Transverse colon (tissue), 4 donors: Measurements from ENCODE around the gene FAM117B. TPM values are rescaled to one million over a fixed set of nuclear protein-coding genes. Genes with fewer than 3 reads are reported as not detected.

ENCODE experiments used
- DNase-seq: peaks from one replicate; pipeline ENCODE4 v3.0.0-alpha.2; 2019
- H3K27ac ChIP-seq, 4 donors: fragments of 200-600 bp; sonication (generic); 2 replicates each; pipeline ENCODE4 v1.5.1; 2016 to 2018; ENCODE audit warnings: inconsistent platforms in 4 of 4
- H3K27me3 ChIP-seq: fragments of 200-600 bp; sonication (generic); 2 replicates; pipeline ENCODE4 v1.5.1; 2017; ENCODE audit warnings: inconsistent platforms
- H3K36me3 ChIP-seq, 4 donors: fragments of 200-600 bp; sonication (generic); 2 replicates each; pipeline ENCODE4 v1.5.1; 2017 to 2019; ENCODE audit warnings: inconsistent platforms in 4 of 4
- H3K4me1 ChIP-seq, 4 donors: fragments of 200-600 bp; sonication (generic); 2 replicates each; pipeline ENCODE4 v1.5.1; 2017 to 2020; ENCODE audit warnings: inconsistent platforms in 4 of 4
- H3K4me3 ChIP-seq, 4 donors: fragments of 200-600 bp; sonication (generic); 1 replicate in 1 of 4; 2 replicates in 3 of 4; pipeline versions ENCODE4 v1.5.1 to v1.6.1; 2017 to 2019; ENCODE audit warnings: inconsistent platforms in 4 of 4
- H3K9me3 ChIP-seq, 2 donors: fragments of 200-600 bp; sonication (generic); 2 replicates each; pipeline ENCODE4 v1.5.1; 2017 to 2019; ENCODE audit warnings: inconsistent platforms in 2 of 2
- EP300 ChIP-seq: sonication (generic); formaldehyde crosslinking; IDR thresholded peaks from one replicate; pipeline ENCODE4 v1.6.1; 2017; ENCODE audit warnings: antibody characterized with exemption, low read depth
- POLR2A ChIP-seq: fragments of 450-650 bp; IDR thresholded peaks from one replicate; pipeline ENCODE4 v1.6.1; 2016; ENCODE audit warnings: antibody characterized with exemption, mild to moderate bottlenecking, moderate library complexity
- POLR2AphosphoS5 ChIP-seq, 3 donors: sonication (generic); formaldehyde crosslinking; IDR thresholded peaks; one replicate each; pipeline ENCODE4 v1.6.1; 2016; ENCODE audit warnings: antibody characterized with exemption in 3 of 3
- WGBS, 2 donors: methylation state at CpG; one replicate each; pipeline ENCODE4 v1.1.5; 2018; ENCODE audit warnings: low coverage in 1 of 2; 5-methylcytosine and 5-hydroxymethylcytosine counted together
- in situ Hi-C, 4 donors: fragments of 200-750 bp; cut with MboI; loops; one replicate each; pipeline versions ENCODE4 v1.15.0 to v1.15.1; 2017; ENCODE audit warnings: low sequenced_read_pairs in 3 of 4, low pct_ligation_motif_present in 1 of 4, low pct_unique_long_range_greater_than_20kb in 1 of 4
- intact Hi-C: fragments of 100-400 bp; cut with DNase I; formaldehyde crosslinking; loops from one replicate; pipeline ENCODE4 v1.15.1; 2023; ENCODE audit warnings: low total_unique reads
- total RNA-seq, 4 donors: library from RNA; depleted of rRNA; stranded (reverse); fragments of >200 nt; gene quantifications; one replicate each; pipeline ENCODE4 v1.1.0, GENCODE V29; 2016
- TF ChIP-seq, protein P1 (sequence below), 5 experiments: fragments of 200-600 bp in 3 of 5; fragments of 450-650 bp in 2 of 5; sonication (generic) in 3 of 5; IDR thresholded peaks; 1 replicate in 2 of 5; 2 replicates in 3 of 5; pipeline ENCODE4 v1.5.1; 2016 to 2017; ENCODE audit warnings: antibody characterized with exemption in 5 of 5, inconsistent platforms in 3 of 5, mild to moderate bottlenecking in 2 of 5, moderate library complexity in 1 of 5

Gene FAM117B
- total RNA-seq, 4 donors from 2014 or later: 11.1 to 21.3 (median 18.1) TPM

DNA sequence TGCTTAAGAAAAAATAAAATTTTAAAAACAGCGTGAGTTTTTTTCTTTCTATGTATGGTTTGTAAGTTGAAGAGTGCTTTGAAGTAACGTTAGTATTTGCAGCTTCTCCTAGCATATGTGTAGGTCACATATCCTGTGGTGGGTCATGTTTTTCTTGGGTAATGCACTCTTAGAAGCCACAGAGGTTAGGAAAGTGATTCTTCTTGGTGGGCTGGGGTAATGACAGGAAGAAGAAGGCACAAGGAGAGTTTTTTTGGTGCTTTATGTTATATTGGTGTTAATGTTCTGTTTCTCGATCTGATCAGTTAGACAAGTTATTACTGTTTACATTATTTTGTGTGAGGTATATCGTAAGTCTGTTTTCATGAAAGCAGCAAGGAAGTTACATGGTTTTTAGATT, 127.8 kb downstream of the FAM117B start:
- Histone ChIP-seq H3K4me1 (peaks cover 0 to 12% (median 9%) of the 10 kb centered on the region in 4 donors), H3K9me3 (no peaks in the 10 kb centered on the region), H3K27me3 (no peaks in the 10 kb centered on the region), H3K4me3 (no peak overlapping the region), H3K27ac (no peak overlapping the region), H3K36me3 (peaks cover 0 to 7% (median 0%) of the 10 kb centered on the region in 4 donors)
- TF ChIP-seq POLR2A (no peak), EP300 (no peak), POLR2AphosphoS5 (IDR thresholded peaks at IDR 0.05) (no peak)
- TF ChIP-seq, protein P1, sequence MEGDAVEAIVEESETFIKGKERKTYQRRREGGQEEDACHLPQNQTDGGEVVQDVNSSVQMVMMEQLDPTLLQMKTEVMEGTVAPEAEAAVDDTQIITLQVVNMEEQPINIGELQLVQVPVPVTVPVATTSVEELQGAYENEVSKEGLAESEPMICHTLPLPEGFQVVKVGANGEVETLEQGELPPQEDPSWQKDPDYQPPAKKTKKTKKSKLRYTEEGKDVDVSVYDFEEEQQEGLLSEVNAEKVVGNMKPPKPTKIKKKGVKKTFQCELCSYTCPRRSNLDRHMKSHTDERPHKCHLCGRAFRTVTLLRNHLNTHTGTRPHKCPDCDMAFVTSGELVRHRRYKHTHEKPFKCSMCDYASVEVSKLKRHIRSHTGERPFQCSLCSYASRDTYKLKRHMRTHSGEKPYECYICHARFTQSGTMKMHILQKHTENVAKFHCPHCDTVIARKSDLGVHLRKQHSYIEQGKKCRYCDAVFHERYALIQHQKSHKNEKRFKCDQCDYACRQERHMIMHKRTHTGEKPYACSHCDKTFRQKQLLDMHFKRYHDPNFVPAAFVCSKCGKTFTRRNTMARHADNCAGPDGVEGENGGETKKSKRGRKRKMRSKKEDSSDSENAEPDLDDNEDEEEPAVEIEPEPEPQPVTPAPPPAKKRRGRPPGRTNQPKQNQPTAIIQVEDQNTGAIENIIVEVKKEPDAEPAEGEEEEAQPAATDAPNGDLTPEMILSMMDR (IDR thresholded peaks at IDR 0.05): no peak
- in situ Hi-C loops (loop anchor here in 1 of 4 donors (25.0 kb wide), 1 partner anchor 175 kb away; no protein-coding TSS in a partner anchor), intact Hi-C loops (no loop called here)
- DNase-seq: no peak
- 64 to 82% methylated on average over 4 of the region's 4 CpGs for WGBS, 2 donors

DNA sequence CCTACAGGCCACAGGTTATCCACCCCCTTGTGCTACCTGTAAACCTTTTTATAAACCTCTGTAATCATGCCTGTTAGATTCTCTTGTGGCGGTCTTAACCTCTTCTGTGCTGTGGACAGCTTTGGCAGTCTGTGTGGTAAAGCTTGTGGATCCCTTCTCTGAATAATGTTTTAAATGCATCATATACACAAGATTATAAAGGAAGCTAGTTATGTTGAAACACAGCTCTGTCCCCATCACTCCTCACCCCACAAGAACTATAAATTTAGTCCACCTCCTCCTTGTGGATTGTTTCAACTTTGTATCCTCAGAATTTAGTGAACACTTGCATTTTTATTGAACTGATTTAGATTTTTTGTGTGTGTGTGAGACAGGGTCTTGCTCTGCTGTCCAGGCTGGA, 129.1 kb downstream of the FAM117B start:
- TF ChIP-seq POLR2A (no peak), EP300 (no peak), POLR2AphosphoS5 (IDR thresholded peaks at IDR 0.05) (no peak)
- TF ChIP-seq, protein P1 (IDR thresholded peaks at IDR 0.05): no peak
- no peaks in the 10 kb centered on the region for H3K4me1 ChIP-seq
- DNase-seq: no peak
- 100% methylated on average over 1 of the region's 1 CpG for WGBS, 2 donors
- peaks cover 0 to 3% (median 0%) of the 10 kb centered on the region in 4 donors for H3K36me3 ChIP-seq
- no peak overlapping the region for H3K27ac ChIP-seq
- in situ Hi-C loops: loop anchor here in 1 of 4 donors (25.0 kb wide), 1 partner anchor 177 kb away; no protein-coding TSS in a partner anchor
- intact Hi-C loops: no loop called here
- H3K4me3 ChIP-seq: no peak overlapping the region
- H3K27me3 ChIP-seq: no peaks in the 10 kb centered on the region
- H3K9me3 ChIP-seq: no peaks in the 10 kb centered on the region

DNA sequence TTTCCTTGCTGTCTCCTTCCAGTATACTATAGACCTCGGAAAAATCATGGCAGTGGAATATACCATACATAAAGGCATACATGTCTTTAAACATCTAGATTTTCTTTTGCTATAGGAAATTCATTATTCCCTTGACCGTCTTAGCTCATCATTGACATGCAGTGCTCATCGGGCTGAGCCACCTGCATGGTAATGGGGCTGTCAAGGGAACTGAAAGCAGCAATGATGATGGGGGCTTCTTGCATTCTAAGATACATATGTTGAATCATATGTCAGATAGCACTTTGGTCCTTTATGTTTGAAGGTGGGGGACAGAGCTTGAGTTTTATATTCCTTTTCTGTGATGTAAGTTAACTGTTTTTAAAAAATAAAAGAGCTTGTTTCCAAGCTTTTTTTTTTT, 130.2 kb downstream of the FAM117B start:
- Histone ChIP-seq H3K9me3 (no peaks in the 10 kb centered on the region), H3K27ac (no peak overlapping the region), H3K36me3 (peaks cover 0 to 4% (median under 1%) of the 10 kb centered on the region in 4 donors), H3K4me3 (no peak overlapping the region), H3K4me1 (no peaks in the 10 kb centered on the region), H3K27me3 (no peaks in the 10 kb centered on the region)
- WGBS, 2 donors: 78 to 79% methylated on average over 3 of the region's 3 CpGs
- DNase-seq: no peak
- in situ Hi-C loops: loop anchor here in 1 of 4 donors (25.0 kb wide), 1 partner anchor 178 kb away; no protein-coding TSS in a partner anchor
- TF ChIP-seq POLR2AphosphoS5 (IDR thresholded peaks at IDR 0.05): no peak
- no peak for TF ChIP-seq POLR2A
- TF ChIP-seq, protein P1 (IDR thresholded peaks at IDR 0.05): no peak
- TF ChIP-seq EP300: no peak
- intact Hi-C loops: no loop called here

DNA sequence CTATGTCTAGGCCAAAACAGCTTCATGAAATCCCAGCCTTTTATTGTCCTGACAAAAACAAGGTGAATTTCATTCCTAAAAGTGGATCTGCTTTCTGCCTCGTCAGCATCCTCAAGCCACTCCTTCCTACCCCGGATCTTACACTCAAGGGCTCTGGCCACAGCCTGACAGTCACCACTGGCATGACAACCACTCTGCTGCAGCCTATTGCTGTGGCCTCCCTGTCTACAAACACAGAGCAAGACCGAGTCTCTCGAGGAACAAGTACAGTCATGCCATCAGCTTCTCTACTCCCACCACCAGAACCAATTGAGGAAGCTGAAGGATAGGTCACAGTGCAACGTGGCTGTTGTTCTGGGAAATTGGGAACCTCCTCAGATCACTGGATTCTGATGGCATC, 130.7 kb downstream of the FAM117B start:
- in situ Hi-C loops: loop anchor here in 1 of 4 donors (25.0 kb wide), 1 partner anchor 178 kb away; no protein-coding TSS in a partner anchor
- TF ChIP-seq POLR2AphosphoS5 (IDR thresholded peaks at IDR 0.05): no peak
- TF ChIP-seq, protein P1 (IDR thresholded peaks at IDR 0.05): no peak

More for the DNA sequence above, 130.7 kb downstream of the FAM117B start:
- no peaks in the 10 kb centered on the region for H3K27me3 ChIP-seq
- peaks cover 0 to 7% (median 3%) of the 10 kb centered on the region in 4 donors for H3K36me3 ChIP-seq
- DNase-seq: no peak
- no peak overlapping the region for H3K4me3 ChIP-seq
- no peaks in the 10 kb centered on the region for H3K9me3 ChIP-seq
- H3K4me1 ChIP-seq: no peaks in the 10 kb centered on the region
- H3K27ac ChIP-seq: no peak overlapping the region
- 78 to 80% methylated on average over 4 to 5 of the region's 5 CpGs for WGBS, 2 donors
- intact Hi-C loops: no loop called here
